Posterior vena cava (tissue), 2 donors: ENCODE measurements around the gene SENP7. TPM values are rescaled to one million over a fixed set of nuclear protein-coding genes. Genes with fewer than 3 reads are reported as not detected.
"Not testable (repeated sequence)": the region's sequence is repeated elsewhere in the genome, so short reads cannot be mapped to it uniquely, and the experiment has no call there.

Experiments
- DNase-seq: peaks from one replicate; pipeline ENCODE4 v3.0.0-alpha.2; 2020; ENCODE audit warnings: low spot score
- intact Hi-C, 2 donors: fragments of 100-400 bp; cut with DNase I; formaldehyde crosslinking; loops; one replicate each; pipeline versions ENCODE4 v1.14.1 to v1.14.2; 2022 to 2023
- total RNA-seq, 2 donors: library from RNA; stranded (reverse); fragmentation: NEBNext Ultra II Directional; extraction: Animal tissue kit (Norgen Biotek cat#: 25700); gene quantifications; one replicate each; pipeline ENCODE4 v1.2.1, GENCODE V29; 2021
- donor health status: DM: yes; HTN: yes; CAD: no.
- donor health status: DM: yes; HTN: yes; CAD: no.

SENP7 gene
- total RNA-seq, 2 donors from 2014 or later, result 17.0 to 20.0 TPM

DNA sequence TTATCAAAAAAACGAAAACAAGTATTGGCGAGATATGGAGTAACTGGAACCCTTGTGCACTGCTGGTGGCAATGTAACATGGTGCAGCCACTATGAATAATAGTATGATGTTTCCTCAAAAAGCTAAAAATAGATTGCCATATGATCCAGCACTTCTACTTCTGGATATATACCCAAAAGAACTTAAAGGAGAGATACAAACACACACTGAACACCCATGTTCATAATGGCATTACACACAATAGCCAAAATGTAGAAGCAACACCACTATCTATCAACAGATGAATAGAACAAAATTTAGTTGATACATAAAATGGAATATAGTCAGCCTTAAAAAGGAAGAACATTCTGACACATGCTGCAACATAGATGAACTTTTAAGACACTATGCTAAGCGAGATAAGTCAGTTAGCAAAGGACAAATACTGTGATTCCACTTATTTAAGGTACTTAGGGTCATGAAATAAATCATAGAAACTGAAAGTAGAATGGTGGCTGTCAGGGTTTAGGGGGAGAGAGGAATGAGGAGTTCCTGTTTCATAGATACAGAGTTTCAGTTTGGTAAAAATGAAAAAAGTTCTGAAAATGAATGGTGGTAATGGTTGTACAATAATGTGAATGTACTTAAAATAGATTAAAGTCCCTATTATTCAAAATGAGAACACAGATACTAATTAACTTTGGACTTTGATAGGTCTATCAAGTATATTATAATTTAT is 133.2 kb downstream of the SENP7 start:
- no peak for DNase-seq
- intact Hi-C loops, result no loop called here

DNA sequence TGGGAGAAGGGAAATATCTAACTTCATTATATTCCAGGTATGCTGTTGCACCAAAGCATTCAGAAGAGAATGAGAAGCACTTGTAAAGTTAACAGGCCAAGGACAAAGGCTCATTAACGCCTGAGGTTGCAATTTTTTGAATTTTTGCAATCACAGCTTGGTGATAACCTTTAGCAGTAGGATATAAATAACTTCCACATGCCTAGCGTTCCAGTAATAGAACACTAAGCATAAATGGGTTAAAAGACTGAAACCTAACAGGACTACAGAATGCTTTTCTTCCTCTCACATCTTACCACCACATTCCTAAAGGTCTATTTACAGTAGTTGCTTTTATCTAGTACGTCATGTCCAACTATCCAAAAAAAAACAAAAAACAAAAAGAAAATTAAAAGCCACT is 135.2 kb downstream of the SENP7 start:
- DNase-seq, result no peak
- intact Hi-C loops, result no loop called here

- intact Hi-C loops, result no loop called here
- no peak for DNase-seq
Observed at GRCh38 chr3:101377209-101377608, 135.8 kb downstream of the SENP7 start.

GRCh38 chr3:101375586-101375985 is 137.4 kb downstream of the SENP7 start:
- intact Hi-C loops, result no loop called here
- DNase-seq, result no peak

GRCh38 chr3:101362406-101362805 is 150.6 kb downstream of the SENP7 start:
- intact Hi-C loops, result no loop called here
- no peak for DNase-seq

- intact Hi-C loops, result no loop called here
- no peak for DNase-seq
Observed at GRCh38 chr3:101351829-101352228, 161.2 kb downstream of the SENP7 start.

- intact Hi-C loops, result no loop called here
- DNase-seq, result no peak
Observed at GRCh38 chr3:101340591-101340990, 172.4 kb downstream of the SENP7 start.

GRCh38 chr3:101333883-101334282 is 179.1 kb downstream of the SENP7 start:
- intact Hi-C loops, result no loop called here
- DNase-seq, result no peak

DNA sequence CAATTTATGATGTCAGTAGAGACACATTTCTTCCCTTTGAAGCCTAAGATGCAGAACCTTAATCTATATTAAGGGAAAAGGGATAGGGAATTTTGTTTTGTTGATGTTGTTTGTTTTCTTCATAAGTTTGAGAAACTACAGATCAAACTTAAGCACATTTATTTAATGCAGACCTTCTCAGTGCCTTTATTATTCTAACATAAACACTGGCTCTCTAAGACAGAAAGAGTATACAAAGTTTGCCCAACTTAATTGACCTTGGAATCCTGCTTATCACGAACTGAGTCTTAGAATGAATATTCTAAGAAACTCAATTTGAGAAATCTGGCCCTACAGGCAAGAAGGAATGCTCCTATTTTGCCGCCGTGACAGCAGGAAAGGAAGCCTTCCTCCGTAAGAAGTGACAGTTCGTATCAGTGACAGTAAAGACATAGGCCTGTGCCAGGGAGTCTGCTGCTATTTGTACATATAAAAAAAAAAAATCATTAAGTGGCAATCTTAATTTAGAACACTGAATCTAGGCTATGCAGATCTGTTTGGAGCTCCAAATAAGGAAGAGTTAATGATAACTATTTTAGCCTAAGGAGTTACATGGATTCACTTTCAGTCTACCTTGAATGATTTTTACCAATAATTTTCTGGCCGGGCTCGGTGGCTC is 183.9 kb downstream of the SENP7 start:
- no peak for DNase-seq
- intact Hi-C loops, result no loop called here

GRCh38 chr3:101325393-101326134 is 187.4 kb downstream of the SENP7 start:
- no peak for DNase-seq
- intact Hi-C loops, result no loop called here

- intact Hi-C loops, result no loop called here
- DNase-seq, result no peak
Observed at GRCh38 chr3:101320475-101320874, 192.5 kb downstream of the SENP7 start, which contains the start of gene IMPG2. IMPG2 (minus strand) TSS chr3:101320575; CDS start chr3:101320372, 203 bp downstream.

DNA sequence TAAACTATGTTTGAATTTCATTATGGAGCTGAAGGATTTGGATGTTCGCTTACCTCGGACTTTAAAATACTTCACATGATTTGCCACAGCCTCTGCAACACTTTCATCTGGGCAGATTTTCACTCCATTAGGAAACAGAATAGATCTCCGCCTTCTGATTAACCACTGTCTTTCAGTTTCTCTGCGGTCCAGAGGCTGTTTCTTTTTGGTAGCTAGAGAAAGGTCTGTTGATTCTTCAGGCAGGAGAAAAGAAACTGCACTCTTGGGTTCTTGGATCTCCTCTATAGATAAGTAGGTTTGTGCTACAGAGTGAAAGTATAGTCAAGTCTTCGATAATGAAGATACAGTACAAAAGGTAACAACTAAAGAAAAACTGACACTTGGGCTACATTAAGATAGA is 193.5 kb downstream of the SENP7 start:
- no peak for DNase-seq
- intact Hi-C loops, result no loop called here

DNA sequence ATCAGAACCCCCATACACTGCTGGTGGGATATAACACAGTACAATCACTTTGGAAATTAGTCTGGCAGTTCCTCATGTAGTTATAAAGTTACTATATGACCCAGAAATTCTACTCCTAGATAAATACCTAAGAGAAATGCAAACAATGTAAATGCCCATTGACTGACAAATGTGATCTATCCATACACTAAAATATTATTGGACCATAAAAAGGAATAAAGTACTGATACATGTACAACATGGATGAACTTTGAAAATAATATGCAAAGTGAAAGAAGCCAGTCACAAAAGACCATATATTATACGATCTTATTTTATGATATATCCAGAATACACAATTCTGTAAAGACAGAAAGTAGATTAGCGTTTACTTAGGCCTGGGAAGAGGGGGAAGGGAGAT is 200.5 kb downstream of the SENP7 start:
- intact Hi-C loops, result no loop called here
- no peak for DNase-seq

DNA sequence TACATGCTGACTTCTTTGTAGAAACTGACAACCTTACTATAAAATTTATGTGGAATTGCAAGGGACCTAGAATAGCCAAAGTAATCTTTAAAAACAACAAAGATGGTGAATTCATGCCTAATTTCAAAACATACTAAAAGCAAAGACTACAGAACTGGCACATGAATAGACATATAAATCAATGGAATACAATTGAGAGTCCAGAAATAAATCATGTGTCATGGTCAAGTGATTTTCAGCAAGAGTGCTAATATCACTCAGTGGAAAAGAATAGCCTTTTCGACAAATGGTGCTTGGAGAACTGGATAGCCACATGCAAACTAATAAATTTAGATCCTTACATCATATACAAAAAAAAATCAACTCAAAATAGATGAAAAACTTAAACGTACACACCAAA is 201.3 kb downstream of the SENP7 start:
- intact Hi-C loops, result no loop called here
- no peak for DNase-seq

GRCh38 chr3:101310978-101311375 is 202.0 kb downstream of the SENP7 start:
- no peak for DNase-seq
- intact Hi-C loops, result no loop called here

DNA sequence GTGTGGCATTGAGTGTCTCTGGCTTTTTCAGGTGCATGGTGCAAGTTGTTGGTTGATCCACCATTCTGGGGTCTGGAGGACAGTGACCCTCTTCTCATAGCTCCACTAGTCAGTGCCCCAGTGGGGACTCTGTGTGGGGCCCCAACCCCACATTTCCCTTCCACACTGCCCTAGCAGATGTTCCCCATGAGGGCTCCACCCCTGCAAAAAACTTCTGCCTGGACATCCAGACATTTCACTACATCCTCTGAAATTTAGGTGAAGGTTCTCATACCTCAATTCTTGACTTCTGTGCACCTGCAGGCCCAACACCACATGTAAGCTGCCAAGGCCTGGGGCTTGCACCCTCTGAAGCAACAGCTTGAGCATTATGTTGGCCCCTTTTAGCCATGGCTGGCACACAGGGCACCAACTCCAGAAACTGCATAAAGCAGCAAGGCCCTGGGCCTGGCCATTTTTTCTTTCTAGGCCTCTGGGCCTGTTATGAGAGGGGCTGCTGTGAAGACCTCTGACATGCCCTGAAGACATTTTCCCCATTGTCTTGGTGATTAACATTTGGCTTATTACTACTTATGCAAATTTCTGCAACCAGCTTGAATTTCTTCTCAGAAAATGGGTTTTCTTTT is 204.8 kb downstream of the SENP7 start:
- DNase-seq, intact Hi-C loops: not testable (repeated sequence)

GRCh38 chr3:101303836-101304235 is 209.2 kb downstream of the SENP7 start:
- intact Hi-C loops, result no loop called here

GRCh38 chr3:101303089-101303731 is 209.8 kb downstream of the SENP7 start:
- DNase-seq, result no peak
- intact Hi-C loops, result no loop called here

More at GRCh38 chr3:101303836-101304235, 209.2 kb downstream of the SENP7 start:
- DNase-seq, result no peak

GRCh38 chr3:101300073-101300472 is 212.9 kb downstream of the SENP7 start:
- DNase-seq, result no peak
- intact Hi-C loops, result no loop called here
